Measurements from ENCODE around the gene ATG101. TPM values are rescaled to one million over a fixed set of nuclear protein-coding genes. Genes with fewer than 3 reads are reported as not detected.

The ATG101 gene
- total RNA-seq, 2 experiments from 2014 or later, result 25.2 to 28.8 TPM

DNA sequence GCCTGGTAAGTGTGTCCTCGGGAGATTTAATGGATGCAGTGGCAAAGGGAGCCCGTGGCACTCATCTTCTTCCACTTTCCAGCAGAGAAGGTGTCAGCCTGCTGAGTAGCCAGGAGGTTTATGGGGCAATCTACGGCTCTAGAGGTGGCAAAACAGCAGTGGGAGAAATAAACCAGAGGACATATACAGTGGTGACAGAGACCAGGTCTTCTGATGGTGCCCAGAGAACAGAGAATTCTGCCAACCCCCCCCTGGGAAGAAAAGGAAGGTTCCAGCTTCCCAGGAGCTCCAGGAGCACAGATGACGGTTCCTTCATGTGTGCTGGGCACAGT, 52.7 kb downstream of the ATG101 start:
- no peaks in the 10 kb centered on the region for H3K9me3 Mint-ChIP-seq
- no peaks in the 10 kb centered on the region for H3K36me3 Mint-ChIP-seq
- H3K27ac Mint-ChIP-seq, result no peak overlapping the region
- H3K27me3 Mint-ChIP-seq, result peaks cover 13% of the 10 kb centered on the region
- DNase-seq (no peak), ATAC-seq (ENCODE audit: low read depth) (no peak)
- H3K4me1 Mint-ChIP-seq, result peaks cover 20% of the 10 kb centered on the region
- H3K4me3 Mint-ChIP-seq, result no peak overlapping the region
- POLR2A ChIA-PET, result interaction anchor here (1.9 kb wide), 1 partner anchor 97 kb away, joined by 8 read pairs; no protein-coding TSS in a partner anchor

DNA sequence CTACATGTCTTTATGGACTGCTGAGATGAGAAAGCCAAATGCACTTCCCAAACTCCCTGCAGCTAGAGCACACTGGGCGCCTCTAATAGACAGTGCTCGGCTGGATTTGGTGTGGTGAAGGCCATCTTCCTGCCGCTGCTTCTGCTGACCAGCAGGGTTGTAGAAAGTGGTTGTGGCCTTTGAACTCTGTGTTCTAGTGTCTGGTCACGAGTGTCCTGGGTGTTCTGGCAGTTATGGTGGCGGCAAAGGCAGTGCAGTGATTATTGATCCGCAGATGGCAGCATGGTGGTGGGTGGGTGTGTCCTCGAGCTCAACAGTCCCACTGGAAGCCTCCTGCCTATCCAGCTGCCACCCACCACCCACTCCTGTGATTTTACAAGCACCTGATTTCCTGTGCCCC, 53.1 kb downstream of the ATG101 start:
- DNase-seq (no peak), ATAC-seq (ENCODE audit: low read depth) (no peak)
- Mint-ChIP-seq H3K9me3 (no peaks in the 10 kb centered on the region), H3K4me3 (no peak overlapping the region), H3K27me3 (peaks cover 15% of the 10 kb centered on the region), H3K4me1 (peaks cover 20% of the 10 kb centered on the region), H3K27ac (no peak overlapping the region), H3K36me3 (no peaks in the 10 kb centered on the region)
- POLR2A ChIA-PET, result interaction anchor here (0.6 to 1.9 kb wide), 4 partner anchors 70 to 100 kb away, joined by 3 to 8 read pairs (median 4); no protein-coding TSS in a partner anchor

DNA sequence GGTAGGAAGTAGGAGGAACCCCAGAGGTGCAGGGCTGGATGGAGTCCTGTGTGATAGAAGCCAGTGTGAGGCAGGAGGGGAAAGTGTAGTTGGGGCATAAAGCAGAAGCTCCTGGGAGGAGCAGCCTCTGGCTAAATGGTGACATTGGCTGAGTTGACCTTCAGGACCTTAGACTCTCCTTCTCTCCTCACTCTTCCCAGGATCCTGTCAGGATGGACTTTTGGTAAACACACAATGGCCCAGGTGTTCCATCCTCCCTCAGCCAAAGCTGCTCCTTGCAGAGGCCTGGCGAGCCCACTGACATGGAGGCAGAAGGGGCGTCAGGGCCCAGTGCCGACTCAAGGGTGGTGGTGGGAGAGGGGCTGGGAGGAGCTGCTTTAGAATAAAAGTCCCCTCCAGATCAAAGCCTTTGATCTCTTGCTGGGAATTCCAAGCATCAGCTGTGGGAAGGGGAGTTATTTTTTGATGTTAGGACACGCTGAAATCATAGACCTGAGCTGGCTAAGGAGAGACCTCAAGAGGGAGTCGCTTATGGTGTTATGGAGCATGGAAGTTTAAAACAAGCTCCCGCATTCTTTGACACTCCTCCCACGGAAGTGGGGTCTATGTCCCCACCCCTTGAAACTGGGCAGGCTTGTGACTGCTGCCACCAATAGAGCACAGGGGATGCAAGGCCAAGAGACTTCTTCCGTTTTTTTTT, 53.9 kb downstream of the ATG101 start:
- Mint-ChIP-seq H3K4me1 (peaks cover 18% of the 10 kb centered on the region), H3K9me3 (no peaks in the 10 kb centered on the region), H3K36me3 (no peaks in the 10 kb centered on the region), H3K27ac (no peak overlapping the region), H3K4me3 (no peak overlapping the region), H3K27me3 (peaks cover 17% of the 10 kb centered on the region)
- POLR2A ChIA-PET, result interaction anchor here (0.6 to 1.4 kb wide), 3 partner anchors 69 to 101 kb away, joined by 3 to 6 read pairs (median 3); no protein-coding TSS in a partner anchor
- DNase-seq, result no peak
- ATAC-seq (ENCODE audit: low read depth), result no peak

DNA sequence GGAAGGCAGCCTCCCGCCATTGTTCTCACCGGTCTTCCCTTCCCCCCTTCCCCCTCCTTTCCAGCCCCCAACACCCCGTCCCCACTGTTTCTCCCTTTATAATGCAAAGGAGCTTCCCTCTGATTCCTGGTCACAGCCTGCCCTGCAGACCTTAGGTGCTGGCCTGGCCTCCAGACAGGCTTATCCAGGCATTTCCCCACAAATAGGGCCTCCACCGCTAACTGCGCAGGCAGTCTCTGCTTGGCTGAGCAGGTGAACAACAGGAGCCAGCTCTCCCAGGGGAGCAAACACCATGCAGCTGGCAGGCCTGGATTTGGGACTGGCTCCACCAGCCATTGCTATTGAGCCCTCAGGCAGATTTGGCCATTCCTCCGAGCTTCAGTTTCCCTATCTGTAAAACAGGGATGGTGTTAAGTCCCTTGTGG, 55.7 kb downstream of the ATG101 start:
- Mint-ChIP-seq H3K4me3 (no peak overlapping the region), H3K4me1 (peaks cover 6% of the 10 kb centered on the region), H3K27me3 (peaks cover 13% of the 10 kb centered on the region), H3K36me3 (no peaks in the 10 kb centered on the region), H3K27ac (no peak overlapping the region), H3K9me3 (no peaks in the 10 kb centered on the region)
- POLR2A ChIA-PET, result no interaction called here
- ATAC-seq (ENCODE audit: low read depth), result no peak
- DNase-seq, result no peak

DNA sequence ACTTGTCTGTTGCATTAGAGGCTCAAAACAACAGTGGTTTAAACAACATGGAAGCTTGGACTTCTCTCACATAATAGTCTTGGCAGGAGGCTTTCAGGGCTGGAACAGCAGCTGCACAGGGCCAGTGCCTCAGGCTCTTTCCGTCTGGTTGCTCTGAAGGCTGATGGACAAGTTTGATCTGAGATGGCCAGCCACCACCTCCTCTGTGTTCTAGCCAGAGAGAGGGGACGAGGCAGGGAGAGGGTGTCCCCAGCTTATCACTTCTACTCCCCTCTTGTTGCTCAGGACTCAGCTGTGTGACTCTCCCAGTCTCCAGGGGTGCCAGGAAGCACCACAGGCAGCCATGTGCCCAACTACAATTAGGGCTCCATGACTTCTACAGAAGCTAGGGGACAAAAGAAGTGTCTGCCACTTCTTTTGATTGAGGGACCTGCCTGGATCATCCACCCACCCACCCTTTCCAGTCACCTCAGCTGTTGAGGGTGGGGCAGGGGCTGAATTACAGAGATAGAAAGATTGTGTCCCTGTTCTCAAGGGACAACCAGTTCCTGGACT, 56.3 kb downstream of the ATG101 start:
- no peak for DNase-seq
- peaks cover 5% of the 10 kb centered on the region for H3K4me1 Mint-ChIP-seq
- H3K27me3 Mint-ChIP-seq, result peaks cover 14% of the 10 kb centered on the region
- no peaks in the 10 kb centered on the region for H3K36me3 Mint-ChIP-seq
- H3K9me3 Mint-ChIP-seq, result no peaks in the 10 kb centered on the region
- no peak for ATAC-seq (ENCODE audit: low read depth)
- H3K27ac Mint-ChIP-seq, result no peak overlapping the region
- POLR2A ChIA-PET, result no interaction called here
- no peak overlapping the region for H3K4me3 Mint-ChIP-seq

Other genes starting within 250 kb of the ATG101 start
- 1 to 10 TPM in 1 of 2 experiments, under 1 TPM in 1; 0.74 to 1.1 TPM for gene FIGNL2, start 221.3 kb upstream of the ATG101 start, total RNA-seq
- not detected for gene ANKRD33, start 181.9 kb upstream of the ATG101 start, total RNA-seq
- not detected for gene ACVRL1, start 162.5 kb upstream of the ATG101 start, total RNA-seq
- 10 to 100 TPM in 1 of 2 experiments, 1 to 10 TPM in 1; 9.3 to 10.2 TPM for gene ACVR1B, start 118.3 kb upstream of the ATG101 start, total RNA-seq
- gene TAMALIN, start 63.0 kb upstream of the ATG101 start, total RNA-seq, result 10 to 100 TPM; 17.1 to 19.9 TPM
- gene NR4A1, start 18.5 kb upstream of the ATG101 start, total RNA-seq, result 1 to 10 TPM; 8.6 to 8.8 TPM
- gene SMIM41, start 9.7 kb downstream of the ATG101 start, total RNA-seq, result not detected
- gene KRT80, start 122.0 kb downstream of the ATG101 start, total RNA-seq, result not detected
- gene KRT7, start 163.3 kb downstream of the ATG101 start, total RNA-seq, result 1 to 10 TPM; 8.5 to 8.9 TPM
- under 1 TPM in 1 of 2 experiments, not detected in 1; 0.14 TPM for gene KRT86, start 204.7 kb downstream of the ATG101 start, total RNA-seq
- gene KRT81, start 221.6 kb downstream of the ATG101 start, total RNA-seq, result not detected